Fibroblast of upper back skin (primary cell): ENCODE results near the gene EYA4.
"Not testable (repeated sequence)": the region's sequence is repeated elsewhere in the genome, so short reads cannot be mapped to it uniquely, and the experiment has no call there.

Experiments
- DNase-seq: peaks from one replicate; pipeline ENCODE4 v3.0.0-alpha.2; 2013

EYA4 gene

DNA sequence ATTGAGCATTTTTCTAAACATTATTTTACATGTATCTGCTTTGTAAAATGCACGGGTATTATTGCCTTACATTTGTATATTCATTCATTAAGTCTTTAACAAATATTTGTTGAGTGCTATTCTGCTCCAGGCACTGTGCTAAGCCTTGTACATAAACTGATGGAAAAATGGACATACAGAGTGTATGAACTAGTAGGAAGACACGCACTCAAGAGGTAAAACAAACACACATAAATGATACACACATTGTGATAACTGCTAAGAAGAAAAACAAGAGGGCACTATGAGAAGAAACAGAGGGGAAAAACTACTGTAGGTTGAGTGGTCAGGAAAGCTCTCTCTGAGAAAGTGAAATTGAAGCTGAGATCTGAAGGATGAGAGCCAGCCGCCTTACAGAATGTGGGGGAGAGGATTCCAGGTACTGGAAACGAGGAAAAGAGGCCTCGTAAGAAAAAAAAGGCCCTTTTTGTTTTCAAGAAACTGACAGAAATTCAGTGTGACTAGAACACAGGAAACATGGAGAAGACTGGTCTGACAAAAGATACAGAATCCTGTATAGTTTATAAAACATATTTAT lies 117.5 kb downstream of the EYA4 start:
- DNase-seq: no peak

DNA sequence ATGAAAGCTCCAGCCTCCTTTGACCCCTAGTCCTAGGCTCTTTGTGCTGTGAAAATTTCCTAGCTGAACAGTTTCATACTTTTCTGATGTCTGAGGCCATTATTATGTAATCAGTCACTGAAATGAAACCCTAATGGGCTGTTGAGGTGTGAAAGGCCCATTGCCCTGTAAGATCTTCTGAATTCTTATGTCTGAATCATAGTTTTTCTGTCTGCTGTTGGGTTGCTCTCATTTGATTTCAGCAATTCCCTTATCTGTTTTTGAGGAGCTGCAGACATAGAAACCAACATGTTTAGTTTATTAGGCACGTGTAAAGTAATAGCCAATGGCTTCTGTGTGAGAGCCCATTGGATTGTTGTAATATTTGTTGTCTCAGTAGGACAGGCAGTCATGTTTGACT lies 118.1 kb downstream of the EYA4 start:
- peak; percentile 4 for DNase-seq

DNA sequence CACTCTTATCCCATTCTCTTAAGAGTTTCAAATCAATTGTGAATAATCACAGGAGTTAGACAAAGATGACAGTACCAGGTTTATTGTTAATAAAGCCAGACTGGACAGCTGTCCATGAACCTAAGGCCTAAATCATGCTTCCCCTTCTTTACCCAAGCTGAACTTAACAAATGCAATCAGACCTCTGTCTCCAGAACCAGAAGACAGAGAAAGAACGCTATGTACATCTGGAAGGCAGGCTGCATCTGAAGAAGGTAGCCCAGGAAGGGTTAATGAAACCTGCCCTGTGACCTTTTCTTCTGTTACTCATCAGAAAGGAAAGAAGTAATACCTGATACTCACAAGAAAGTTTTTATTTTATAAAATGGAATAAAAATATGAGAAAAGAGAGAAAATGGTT lies 118.6 kb downstream of the EYA4 start:
- DNase-seq: no peak

DNA sequence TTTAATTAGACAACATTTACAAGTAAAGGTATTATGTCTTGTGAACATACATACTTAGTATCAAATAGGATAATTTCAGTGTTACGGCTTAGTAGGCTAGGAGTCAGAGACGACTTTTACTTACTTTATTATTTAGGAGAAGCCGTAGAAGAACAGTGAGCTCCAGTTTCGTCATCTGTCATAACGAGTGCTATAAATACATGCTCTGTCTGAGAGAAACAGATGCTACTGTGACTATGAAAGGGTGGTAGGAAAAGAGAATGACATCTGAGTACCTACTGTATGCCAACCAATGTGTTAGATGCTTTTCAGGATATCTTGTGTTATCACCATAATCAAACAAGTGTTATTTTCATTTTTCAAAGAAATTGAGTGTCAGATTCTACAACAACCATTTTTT lies 119.0 kb downstream of the EYA4 start:
- no peak for DNase-seq

DNA sequence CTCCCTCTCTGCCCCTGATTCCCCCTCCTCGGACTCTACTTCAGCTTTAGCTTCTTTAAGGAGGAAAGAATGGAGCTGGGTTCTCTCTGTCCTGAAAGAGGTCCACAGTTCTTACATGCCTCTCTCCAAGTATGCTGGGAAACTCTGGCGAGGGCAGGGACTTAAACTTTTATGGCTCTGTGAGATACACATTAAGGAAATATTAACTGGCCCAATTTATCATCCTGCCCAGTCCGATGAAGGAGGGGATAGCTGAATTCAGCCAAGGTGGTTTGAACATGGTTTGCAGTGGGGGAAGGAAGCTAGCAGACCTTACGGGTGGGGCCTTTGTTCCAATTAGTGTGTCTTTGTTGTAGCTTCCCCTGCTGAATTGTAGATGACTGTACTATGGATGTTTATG lies 121.7 kb downstream of the EYA4 start:
- no peak for DNase-seq

DNA sequence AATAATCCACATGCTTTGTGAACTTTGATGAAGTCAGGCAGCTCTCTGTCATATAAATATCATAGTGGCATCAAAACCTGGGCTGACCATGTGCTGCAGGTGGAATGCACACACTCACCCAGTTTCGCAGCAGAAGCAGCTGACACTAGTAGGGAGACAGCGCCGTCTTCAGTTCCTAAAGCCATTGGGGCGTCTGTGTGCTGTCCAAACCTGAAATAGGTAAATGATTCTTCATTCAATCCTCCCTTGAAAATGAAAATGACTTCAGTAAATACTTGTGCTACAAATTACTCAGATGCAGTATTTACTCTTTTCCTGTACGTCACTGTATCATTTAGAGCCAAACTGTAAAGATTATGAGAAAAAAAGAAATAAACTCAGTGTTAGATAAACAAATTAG lies 127.5 kb downstream of the EYA4 start:
- DNase-seq: no peak

DNA sequence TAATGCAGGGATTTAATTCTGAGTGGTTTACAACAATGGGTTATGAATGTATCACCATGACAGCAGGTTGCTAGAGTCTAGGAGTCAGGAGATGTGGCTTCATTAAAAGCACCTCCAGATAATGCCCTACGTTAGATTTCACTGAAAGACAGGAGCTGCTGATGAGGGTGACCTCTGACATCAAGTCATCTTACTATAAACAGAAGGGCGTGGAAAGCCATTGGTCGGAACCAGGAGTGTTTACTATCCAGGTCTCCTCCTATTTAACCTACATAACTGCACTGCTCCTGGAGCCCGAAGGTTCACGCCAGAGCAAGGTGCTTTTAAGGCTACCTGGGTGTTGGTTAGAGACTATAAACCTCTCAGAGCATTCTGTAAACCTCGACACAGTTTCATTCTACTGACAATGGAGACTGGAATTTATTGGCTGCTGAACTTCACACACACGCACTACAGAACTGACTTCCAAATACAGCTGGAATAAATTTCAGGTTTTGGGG lies 128.7 kb downstream of the EYA4 start:
- no peak for DNase-seq

DNA sequence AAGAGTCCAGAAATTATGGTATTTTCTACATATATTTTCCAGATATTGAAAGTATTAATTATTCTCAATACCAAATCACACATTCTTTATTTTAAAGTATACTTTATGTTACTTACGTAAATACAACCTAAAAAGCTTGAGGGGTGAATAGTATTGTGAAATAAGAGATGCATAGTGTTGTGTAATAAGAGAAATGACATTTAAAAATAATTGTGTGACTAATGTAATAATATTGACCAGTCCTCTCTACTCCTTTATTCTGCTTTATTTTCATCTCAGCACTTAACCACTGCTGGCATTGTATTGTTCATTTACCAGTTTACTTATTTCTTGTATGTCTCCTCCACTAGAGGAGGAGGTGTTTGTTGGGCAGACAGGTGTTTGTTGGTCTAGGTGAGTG lies 135.6 kb downstream of the EYA4 start:
- no peak for DNase-seq

DNA sequence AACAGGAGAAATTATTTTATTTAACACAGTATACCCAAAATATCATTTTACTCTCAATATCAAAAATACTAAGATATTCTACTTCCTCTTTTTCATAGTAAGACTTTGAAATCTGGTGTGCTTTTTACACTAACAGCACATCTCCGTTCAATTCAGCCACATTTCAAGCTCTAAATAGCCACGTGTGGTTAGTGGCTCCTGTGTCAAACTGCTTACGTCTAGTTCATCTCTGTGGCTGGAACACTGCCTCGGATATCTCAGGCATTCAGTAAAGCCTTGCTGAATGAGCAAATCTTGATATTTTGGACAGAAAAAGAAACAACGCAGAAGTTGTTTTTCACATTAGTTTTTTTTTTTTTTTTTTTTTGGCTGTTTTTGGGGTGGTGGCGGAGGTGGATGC lies 136.1 kb downstream of the EYA4 start:
- DNase-seq: no peak

DNA sequence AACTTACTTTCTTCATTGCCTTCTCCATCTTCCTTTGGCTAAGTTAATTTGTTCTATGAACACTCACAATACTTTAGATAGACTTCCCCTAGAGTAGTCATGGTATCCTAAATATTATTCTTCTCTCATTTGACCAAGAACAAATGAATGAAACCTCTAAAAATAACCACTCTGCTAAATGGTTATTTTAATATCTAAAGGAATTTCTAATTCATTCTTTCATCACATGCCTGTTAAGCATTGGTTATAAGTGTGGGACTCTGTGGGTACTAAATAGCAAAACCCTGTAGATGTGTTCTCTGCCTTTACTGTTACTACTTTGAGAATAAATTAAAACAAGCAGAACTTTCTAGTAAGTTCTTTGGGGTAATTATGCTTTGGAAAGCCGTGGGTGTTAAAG lies 138.9 kb downstream of the EYA4 start:
- DNase-seq: no peak

DNA sequence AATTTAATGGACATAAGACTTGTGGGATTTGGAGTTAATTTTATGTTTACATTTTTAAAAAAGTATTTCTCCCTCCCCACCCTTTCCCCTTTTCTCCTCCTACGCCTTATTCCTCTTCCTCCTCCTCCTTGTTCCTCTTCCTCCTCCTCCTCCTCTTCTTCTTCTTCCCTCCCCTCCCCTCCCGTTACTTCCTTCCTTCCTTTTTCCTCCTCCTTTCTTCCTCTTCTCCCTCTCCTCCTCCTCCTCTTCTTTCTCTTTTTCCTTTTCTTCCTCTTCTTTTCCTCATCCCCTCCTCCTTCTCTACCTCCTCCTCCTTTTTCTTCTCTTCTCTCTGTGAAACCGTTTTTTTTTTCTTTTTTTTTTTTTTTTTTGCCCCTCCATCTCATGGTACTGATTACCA lies 139.6 kb downstream of the EYA4 start:
- no peak for DNase-seq

DNA sequence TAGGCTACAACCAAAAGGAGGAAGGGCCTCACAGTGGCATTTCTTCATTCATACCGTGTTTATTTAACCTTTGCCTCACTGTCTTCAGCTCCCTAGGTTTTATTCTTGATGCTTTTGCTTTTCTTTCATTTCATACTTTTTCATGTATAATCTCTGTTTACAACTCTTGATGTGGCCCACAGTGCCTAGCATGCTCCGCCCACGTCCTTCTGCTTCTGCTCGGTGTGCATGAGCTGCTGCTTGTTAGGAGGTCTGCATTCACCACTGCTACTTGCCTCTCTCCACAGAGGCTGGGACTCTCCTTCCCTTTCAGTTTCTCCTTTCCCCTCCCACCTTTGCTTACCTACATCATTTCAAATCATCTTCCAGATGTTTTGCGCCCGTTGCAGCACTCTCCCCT lies 147.6 kb downstream of the EYA4 start:
- no peak for DNase-seq

DNA sequence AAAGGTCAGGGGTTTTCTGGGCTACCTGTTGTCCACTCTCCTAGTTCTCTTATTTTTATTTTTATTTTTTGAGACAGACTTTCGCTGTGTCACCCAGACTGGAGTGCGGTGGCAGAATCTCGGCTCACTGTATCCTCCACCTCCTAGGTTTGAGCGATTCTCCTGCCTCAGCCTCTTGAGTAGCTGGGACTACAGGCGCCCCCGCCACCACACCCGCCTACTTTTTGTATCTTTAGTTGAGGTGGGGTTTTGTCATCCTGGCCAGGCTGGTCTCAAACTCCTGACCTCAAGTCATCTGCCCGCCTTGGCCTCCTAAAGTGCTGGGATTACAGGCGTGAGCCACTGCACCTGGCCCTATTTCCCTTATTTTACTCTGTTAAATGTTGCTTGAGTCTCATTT lies 149.0 kb downstream of the EYA4 start:
- no peak for DNase-seq

DNA sequence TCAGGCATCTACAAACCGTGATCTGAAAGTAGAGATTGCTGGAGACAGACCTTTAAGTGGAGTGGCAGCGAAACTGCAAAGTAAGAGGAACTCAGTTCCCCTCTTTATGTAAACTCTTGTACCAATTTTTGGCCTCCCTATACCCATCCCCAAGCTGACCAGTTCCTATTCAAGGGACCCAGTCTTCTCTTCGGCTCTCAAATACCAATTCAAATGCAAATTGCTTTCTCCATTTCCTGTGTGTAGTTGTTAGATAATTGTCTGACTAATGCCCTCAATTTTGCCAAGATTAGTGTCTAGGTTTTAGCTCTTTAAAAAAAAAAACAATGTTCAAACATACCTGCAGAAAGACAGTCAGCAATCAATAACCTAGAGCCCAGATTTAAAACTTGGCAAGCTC lies 150.9 kb downstream of the EYA4 start:
- no peak for DNase-seq

DNA sequence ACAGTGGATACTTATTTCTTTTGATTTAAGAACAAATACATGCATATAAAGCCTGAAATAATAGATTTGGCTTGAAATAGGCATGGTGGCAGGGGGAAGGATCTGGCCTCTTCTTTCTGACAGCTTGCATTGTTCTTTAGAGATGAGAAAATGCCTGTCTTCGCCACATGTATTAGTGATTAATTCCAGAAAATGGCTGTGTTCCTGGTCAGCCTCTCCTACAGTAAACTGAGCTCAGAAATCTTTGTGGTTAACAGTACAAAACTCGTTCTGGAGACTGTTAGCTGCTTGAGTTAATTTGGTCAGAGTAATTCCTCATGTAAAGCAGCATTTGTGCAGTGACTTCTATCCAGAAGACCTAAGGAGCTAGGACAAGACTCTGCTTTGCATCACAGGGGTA lies 151.5 kb downstream of the EYA4 start:
- peak; percentile 68 for DNase-seq

DNA sequence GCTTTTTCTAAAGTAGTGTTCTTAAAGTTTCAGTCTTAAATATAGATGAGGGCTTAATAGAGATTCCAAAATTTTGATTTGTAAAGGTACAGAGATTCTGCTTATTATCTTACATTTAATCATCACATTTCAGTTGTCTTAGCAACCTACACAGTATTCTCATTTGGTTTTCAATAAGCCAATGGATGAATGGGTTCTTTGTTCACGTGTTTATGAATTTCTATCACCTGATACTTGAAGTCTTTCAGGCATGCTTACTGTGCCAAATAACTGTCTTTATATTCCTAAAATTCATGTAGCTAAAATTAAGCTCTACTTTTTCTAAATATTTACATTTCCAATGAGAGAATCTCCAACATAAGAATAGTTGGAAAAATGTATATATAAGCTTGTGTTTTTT lies 152.7 kb downstream of the EYA4 start:
- no peak for DNase-seq

DNA sequence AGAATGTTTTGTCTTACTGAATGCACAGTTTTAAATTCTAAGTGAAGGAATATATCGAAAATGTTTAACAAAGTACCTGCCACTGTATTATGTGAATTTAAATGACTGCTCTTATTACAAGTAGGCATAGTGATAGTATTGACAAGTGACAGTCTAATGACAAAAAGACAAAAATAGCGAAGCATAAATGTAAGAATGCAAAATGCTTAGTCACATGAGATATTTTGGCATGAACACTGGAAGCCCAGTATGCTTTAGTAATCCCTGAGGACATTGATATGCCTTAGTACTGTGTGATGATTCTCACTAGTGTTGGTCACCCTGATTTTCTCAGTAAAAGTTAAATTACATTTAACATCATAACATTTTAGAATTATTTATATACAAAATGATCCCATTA lies 153.5 kb downstream of the EYA4 start:
- no peak for DNase-seq

DNA sequence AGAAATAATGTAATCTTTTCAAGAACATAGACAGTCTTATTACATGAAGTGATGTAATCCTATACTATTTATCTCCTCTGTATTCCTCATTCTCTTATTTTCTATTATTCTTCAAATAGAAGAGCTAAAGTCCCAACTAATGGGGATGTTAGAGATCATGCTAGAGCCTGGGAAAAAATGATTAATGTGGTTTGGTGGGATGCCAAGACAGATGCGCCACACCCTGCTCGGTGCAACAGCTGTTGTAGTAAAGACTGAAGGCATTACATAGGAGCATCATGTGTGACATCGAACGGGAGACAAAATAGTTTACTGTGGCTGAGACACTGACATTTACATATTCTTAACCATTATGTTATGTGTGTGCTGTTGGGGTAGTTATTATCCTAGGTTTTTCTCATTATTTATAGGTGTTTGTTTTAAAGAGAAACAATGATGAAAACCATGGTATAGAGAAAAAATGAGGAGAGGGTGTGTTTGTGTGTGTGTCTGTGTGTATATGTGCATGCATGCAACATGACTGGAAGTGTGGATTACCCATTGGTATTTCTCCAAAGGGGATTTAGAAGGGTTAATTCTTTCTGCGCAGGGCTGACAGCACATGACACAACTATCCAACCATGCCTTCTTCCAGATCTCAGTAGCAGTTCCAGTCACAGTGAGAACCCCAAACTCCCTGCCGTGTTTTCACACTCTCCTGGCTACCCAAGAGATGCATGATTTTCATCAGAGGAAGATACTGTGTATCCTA lies 155.3 kb downstream of the EYA4 start:
- DNase-seq: peak; percentile 36

DNA sequence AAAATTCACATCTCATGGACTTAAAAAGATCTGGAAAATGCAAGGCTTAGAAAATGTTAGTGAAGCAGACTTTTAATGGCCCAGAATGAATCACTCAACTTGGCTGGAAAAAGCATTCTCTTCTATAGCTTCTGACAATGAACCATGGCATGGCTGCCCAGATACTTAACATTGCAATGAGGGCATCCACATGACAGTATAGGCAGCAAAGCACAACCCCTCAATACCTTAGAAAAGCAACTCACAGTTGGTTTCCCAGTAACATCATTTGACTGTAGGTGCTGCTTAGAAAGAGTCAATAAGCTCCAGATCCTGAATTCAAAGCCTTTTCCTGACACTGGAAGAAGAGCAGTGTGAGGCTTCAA lies 155.8 kb downstream of the EYA4 start:
- peak; percentile 6 for DNase-seq

DNA sequence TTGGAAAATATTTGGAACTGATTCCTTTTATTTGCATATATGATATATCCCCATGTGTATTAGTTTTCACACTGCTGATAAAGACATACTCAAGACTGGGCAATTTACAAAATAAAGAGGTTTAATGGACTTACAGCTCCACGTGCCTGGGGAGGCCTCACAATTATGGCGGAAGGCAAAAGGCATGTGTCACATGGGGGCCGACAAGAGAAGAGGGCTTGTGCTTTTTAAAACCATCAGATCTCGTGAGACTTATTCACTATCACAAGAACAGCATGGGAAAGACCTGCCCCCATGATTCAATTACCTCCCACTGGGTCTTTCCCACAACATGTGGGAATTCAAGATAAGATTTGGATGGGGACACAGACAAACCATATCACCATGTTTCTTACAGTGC lies 156.4 kb downstream of the EYA4 start:
- DNase-seq: not testable (repeated sequence)

DNA sequence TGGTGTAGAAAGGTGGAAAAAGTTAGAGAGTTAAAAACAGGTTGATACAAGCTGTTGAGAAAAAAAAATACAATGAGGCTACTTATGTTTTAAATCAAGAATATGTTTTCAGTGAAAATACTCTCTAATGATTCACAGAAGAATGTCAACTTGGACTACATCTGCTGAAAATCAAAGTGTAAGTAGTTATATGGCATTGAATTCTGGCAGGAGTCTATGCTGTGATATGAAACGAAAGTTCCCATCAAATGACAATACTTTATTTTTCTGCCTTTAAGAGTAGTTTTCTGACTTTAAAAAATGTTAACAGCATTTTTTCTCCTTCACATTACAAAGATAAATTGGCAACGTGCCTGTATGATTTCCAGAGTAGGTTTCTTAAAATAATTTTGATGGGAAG lies 158.3 kb downstream of the EYA4 start:
- DNase-seq: peak; percentile 34

DNA sequence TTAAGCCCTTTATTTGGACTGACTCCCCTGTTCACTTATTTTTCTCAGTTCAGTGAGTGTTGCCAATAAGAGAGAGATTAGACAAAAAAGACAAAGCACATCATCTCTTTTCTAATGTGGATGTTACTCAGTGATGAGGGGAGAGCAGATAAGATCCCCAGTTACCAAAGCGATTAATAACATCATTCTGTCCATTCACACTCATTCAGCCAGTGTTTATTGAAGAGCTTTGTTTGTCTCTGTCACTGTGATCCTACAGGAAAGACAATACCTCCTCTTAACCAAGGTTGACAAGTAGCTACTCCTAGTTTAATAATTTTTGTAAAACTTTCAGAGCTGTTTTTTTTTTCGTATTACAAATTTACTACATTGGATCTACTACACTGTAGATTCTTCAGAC lies 163.0 kb downstream of the EYA4 start:
- DNase-seq: no peak

DNA sequence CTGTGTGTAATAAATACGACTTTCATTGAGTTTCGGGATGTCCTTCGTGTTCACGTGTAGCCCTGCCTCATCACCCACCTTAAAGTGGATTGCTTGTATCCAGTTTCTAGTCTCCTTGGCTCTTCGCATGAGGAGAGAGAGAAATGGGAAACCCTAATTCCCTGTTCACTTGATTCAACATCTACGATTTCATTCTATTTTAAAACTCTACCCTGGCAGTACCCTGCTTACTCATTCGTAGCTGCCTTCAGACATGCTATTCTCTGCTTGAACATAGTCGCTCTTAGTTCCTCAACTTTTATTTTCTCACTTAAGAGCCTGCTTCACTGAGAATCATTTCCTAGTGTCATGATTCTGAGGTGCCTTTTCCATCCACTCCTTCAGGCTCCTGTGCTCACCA lies 163.6 kb downstream of the EYA4 start:
- DNase-seq: no peak

DNA sequence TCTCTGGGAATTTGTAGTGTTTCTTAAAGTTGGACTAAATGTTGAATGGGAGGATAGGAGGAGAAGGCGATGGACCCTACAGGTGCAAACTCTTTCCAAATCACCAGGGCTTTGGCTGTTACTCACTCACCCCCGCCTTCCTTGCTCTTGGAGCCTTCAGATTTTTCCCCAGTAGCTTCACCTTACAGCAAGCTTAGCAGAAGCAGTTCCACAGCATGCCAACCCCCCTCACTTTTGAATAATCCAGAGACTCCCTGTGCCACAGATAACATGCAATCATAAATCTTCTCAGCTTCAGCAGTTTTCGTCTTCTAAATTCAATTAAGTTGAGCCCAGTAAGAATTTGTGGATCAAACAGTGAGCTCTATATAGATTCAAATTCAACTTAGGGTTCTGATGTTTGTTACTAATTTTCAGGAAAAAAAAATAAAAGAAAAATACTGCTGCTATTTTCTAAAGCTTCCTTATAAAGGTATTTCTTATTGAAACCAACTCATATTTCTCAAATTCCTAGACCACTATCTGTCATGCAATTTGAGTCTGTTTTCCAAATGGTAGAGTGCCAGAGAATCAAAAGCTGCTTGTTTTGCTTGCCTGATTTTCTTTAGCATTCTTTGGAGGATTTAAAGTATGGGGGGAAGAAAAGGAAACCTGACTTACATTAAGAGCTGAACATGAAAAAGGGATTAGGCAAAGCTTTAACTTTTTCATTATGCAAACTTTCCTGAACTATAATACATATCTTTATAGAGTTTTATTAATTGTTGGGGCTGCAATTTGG lies 166.4 kb downstream of the EYA4 start:
- peak; percentile 44 for DNase-seq
